ENCODE results near the gene ECM2. TPM values are rescaled to one million over a fixed set of nuclear protein-coding genes. Genes with fewer than 3 reads are reported as not detected.

ECM2 gene
- total and polyA plus RNA-seq, 7 donors, result 1.2 to 7.8 (median 1.9) TPM

- WGBS, 3 donors, result 95 to 100% (median 100%) methylated on average over 1 of the region's 1 CpG
- Histone ChIP-seq H3K27ac (no peak overlapping the region), H3K4me3 (no peak overlapping the region), H3K4me1 (no peaks in the 10 kb centered on the region), H3K36me3 (ENCODE audit: insufficient read depth in 1 of 2, low read depth in 1 of 2) (no peaks in the 10 kb centered on the region), H3K9me3 (no peaks in the 10 kb centered on the region), H3K27me3 (ENCODE audit: insufficient read depth in 3 of 3, low read length in 2 of 3) (no peaks in the 10 kb centered on the region)
- DNase-seq (no peak), ATAC-seq (no peak)
- intact Hi-C loops (cut with DNase I), result no loop called here
- no peak for TF ChIP-seq CTCF (IDR thresholded peaks at IDR 0.05)
Observed at GRCh38 chr9:92524881-92525280, 10.9 kb downstream of the ECM2 start.

- Histone ChIP-seq H3K9me3 (no peaks in the 10 kb centered on the region), H3K27me3 (ENCODE audit: insufficient read depth in 3 of 3, low read length in 2 of 3) (no peaks in the 10 kb centered on the region), H3K4me3 (no peak overlapping the region), H3K27ac (no peak overlapping the region), H3K36me3 (ENCODE audit: insufficient read depth in 1 of 2, low read depth in 1 of 2) (no peaks in the 10 kb centered on the region), H3K4me1 (no peaks in the 10 kb centered on the region)
- intact Hi-C loops (cut with DNase I), result no loop called here
- DNase-seq (no peak), ATAC-seq (no peak)
- 85 to 90% (median 90%) methylated on average over 10 of the region's 10 CpGs for WGBS, 3 donors
- no peak for TF ChIP-seq CTCF (IDR thresholded peaks at IDR 0.05)
Observed at GRCh38 chr9:92522983-92523970, 12.5 kb downstream of the ECM2 start.

- Histone ChIP-seq H3K27me3 (ENCODE audit: insufficient read depth in 3 of 3, low read length in 2 of 3) (no peaks in the 10 kb centered on the region), H3K9me3 (no peaks in the 10 kb centered on the region), H3K4me1 (no peaks in the 10 kb centered on the region), H3K36me3 (ENCODE audit: insufficient read depth in 1 of 2, low read depth in 1 of 2) (no peaks in the 10 kb centered on the region), H3K4me3 (no peak overlapping the region), H3K27ac (no peak overlapping the region)
- intact Hi-C loops (cut with DNase I), result no loop called here
- no peak for TF ChIP-seq CTCF (IDR thresholded peaks at IDR 0.05)
- ATAC-seq, result no peak
- DNase-seq, result no peak
- WGBS, 3 donors, result 94 to 98% (median 96%) methylated on average over 2 of the region's 2 CpGs
Observed at GRCh38 chr9:92520837-92521236, 15.0 kb downstream of the ECM2 start.

GRCh38 chr9:92518199-92518598 lies 17.6 kb downstream of the ECM2 start:
- 53 to 65% (median 56%) methylated on average over 4 of the region's 4 CpGs for WGBS, 3 donors
- intact Hi-C loops (cut with DNase I), result no loop called here
- Histone ChIP-seq H3K9me3 (no peaks in the 10 kb centered on the region), H3K4me1 (peaks cover 6% of the 10 kb centered on the region), H3K27ac (no peak overlapping the region), H3K27me3 (ENCODE audit: insufficient read depth in 3 of 3, low read length in 2 of 3) (no peaks in the 10 kb centered on the region), H3K36me3 (ENCODE audit: insufficient read depth in 1 of 2, low read depth in 1 of 2) (no peaks in the 10 kb centered on the region), H3K4me3 (no peak overlapping the region)
- ATAC-seq (no peak), DNase-seq (no peak)
- TF ChIP-seq CTCF (IDR thresholded peaks at IDR 0.05), result no peak

All from psoas muscle (tissue), 8 donors.